CD4-positive, alpha-beta T cell (primary cell): ENCODE data around the gene TMEM26. TPM values are rescaled to one million over a fixed set of nuclear protein-coding genes. Genes with fewer than 3 reads are reported as not detected.

Experiments used
- ATAC-seq: fragments of 200-7000 bp; cut with Tn5 transposase; one replicate; pipeline ENCODE4 v1.10.0; 2022; ENCODE audit warnings: mild to moderate bottlenecking; ENCODE audit not compliant: poor library complexity
- CTCF ChIA-PET: fragments of 350-600 bp; sonication (Branson Sonifier 250); formaldehyde crosslinking; loops from one replicate; lab custom pipeline; 2021; ENCODE audit warnings: antibody characterized with exemption, inconsistent platforms; lab: Charles Lee
- POLR2A ChIA-PET: fragments of 350-600 bp; sonication (Branson Sonifier 250); formaldehyde crosslinking; loops from one replicate; lab custom pipeline; 2021; ENCODE audit warnings: antibody characterized with exemption, inconsistent platforms; lab: Charles Lee
- DNase-seq, 14 experiments: peaks; one replicate each; pipeline ENCODE4 v3.0.0-alpha.2; 2013 to 2020; ENCODE audit warnings: mixed read lengths in 2 of 14
- H3K27ac ChIP-seq, 2 donors: one replicate each; pipeline versions ENCODE4 v1.5.1 to v1.7.0; 2013; ENCODE audit warnings: low read length in 2 of 2, low read depth in 1 of 2, mild to moderate bottlenecking in 1 of 2
- H3K27me3 ChIP-seq, 2 experiments: 1 replicate in 1 of 2; 2 replicates in 1 of 2; pipeline versions ENCODE4 v1.6.1 to v1.7.0; 2013; ENCODE audit warnings: low read length in 2 of 2, control low read depth in 1 of 2, mild to moderate bottlenecking in 1 of 2, moderate library complexity in 1 of 2; ENCODE audit not compliant: insufficient read depth in 2 of 2, control insufficient read depth in 1 of 2
- H3K36me3 ChIP-seq: one replicate; pipeline ENCODE4 v1.6.1; 2013; ENCODE audit warnings: low read length, control low read depth; ENCODE audit not compliant: insufficient read depth
- H3K4me1 ChIP-seq: one replicate; pipeline ENCODE4 v1.6.1; 2013; ENCODE audit warnings: low read length, control low read depth; ENCODE audit not compliant: insufficient read depth
- H3K4me3 ChIP-seq: one replicate; pipeline ENCODE4 v1.5.1; 2013; ENCODE audit warnings: mild to moderate bottlenecking, low read length, moderate library complexity
- H3K9me3 ChIP-seq, 2 experiments: 1 replicate in 1 of 2; 2 replicates in 1 of 2; pipeline versions ENCODE4 v1.6.1 to v1.7.0; 2013; ENCODE audit warnings: low read length in 2 of 2, mild to moderate bottlenecking in 2 of 2, control low read depth in 1 of 2, moderate library complexity in 1 of 2; ENCODE audit not compliant: control insufficient read depth in 1 of 2, insufficient read depth in 1 of 2
- H3K27ac Mint-ChIP-seq: one replicate; pipeline ENCODE4 v1.8.0; 2020; ENCODE audit warnings: mixed read lengths
- H3K27me3 Mint-ChIP-seq: one replicate; pipeline ENCODE4 v1.8.0; 2021; ENCODE audit warnings: mixed read lengths
- H3K36me3 Mint-ChIP-seq: one replicate; pipeline ENCODE4 v1.8.0; 2021; ENCODE audit warnings: low read depth, mixed read lengths
- H3K4me1 Mint-ChIP-seq: one replicate; pipeline ENCODE4 v1.8.0; 2021; ENCODE audit warnings: low read depth, mixed read lengths
- H3K4me3 Mint-ChIP-seq: one replicate; pipeline ENCODE4 v1.8.0; 2020; ENCODE audit warnings: mild to moderate bottlenecking, mixed read lengths
- H3K9me3 Mint-ChIP-seq: one replicate; pipeline ENCODE4 v1.8.0; 2020; ENCODE audit warnings: mixed read lengths
- CTCF ChIP-seq: fragments of 200-600 bp; IDR thresholded peaks from one replicate; pipeline ENCODE4 v1.8.0; 2022; ENCODE audit warnings: antibody characterized with exemption, mild to moderate bottlenecking
- intact Hi-C, 2 experiments: fragments of 100-400 bp; cut with DNase I in 1 of 2; cut with micrococcal nuclease in 1 of 2; formaldehyde crosslinking; loops; one replicate each; pipeline versions ENCODE4 v1.15.1 to v1.9.0; 2023 to 2025; cut with DNase I, micrococcal nuclease
- total RNA-seq, 174 experiments: library from RNA in 2 of 174; stranded (reverse) in 2 of 174; gene quantifications; one replicate each; pipeline ENCODE4 v1.2.3 and lab custom pipeline; 2021 to 2026

TMEM26 gene
- total RNA-seq, 2 experiments from 2014 or later: not detected

- ChIA-PET POLR2A (no interaction called here), CTCF (no interaction called here)
- Histone ChIP-seq H3K9me3 (peaks cover 0 to 10% of the 10 kb centered on the region in 2 experiments), H3K27ac (no peak overlapping the region), H3K27me3 (peaks cover 12 to 19% of the 10 kb centered on the region in 2 experiments), H3K4me1 (peaks cover 11% of the 10 kb centered on the region), H3K4me3 (no peak overlapping the region), H3K36me3 (no peaks in the 10 kb centered on the region)
- Mint-ChIP-seq H3K27me3 (peaks cover 22% of the 10 kb centered on the region), H3K4me3 (no peak overlapping the region), H3K36me3 (no peaks in the 10 kb centered on the region), H3K27ac (no peak overlapping the region), H3K9me3 (no peaks in the 10 kb centered on the region), H3K4me1 (peaks cover 13% of the 10 kb centered on the region)
- TF ChIP-seq CTCF: no peak
- ATAC-seq (no peak), DNase-seq (no peak)
- intact Hi-C loops: no loop called here
These were observed 5.1 kb downstream of the TMEM26 start for GRCh38 chr10:61448091-61448490.

DNA sequence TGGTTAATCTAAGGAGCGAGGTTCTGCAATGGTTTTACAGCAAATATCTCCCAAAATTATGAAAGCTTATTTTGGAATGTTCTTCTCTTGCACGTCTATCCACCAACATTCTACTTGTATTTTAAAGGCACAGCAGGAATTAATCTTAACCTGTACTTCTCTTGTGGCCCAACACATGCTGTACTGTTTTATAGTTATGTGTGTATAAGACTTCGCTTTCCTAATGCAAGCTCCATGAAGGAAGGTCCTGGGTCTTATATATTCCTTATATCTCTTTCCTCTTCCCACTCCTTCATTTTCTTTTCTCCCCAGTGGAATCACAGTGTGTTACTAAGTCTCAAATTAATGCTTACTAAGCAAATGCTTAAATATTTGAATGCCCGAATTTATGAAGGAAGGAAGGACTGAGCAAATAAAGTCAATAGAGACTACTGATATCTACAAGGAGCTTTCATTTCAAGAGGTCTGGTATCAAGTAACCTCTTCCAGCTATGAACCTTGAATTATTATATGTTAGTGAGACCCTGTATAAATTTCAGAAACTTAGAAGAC, 14.0 kb downstream of the TMEM26 start:
- Histone ChIP-seq H3K36me3 (no peaks in the 10 kb centered on the region), H3K27me3 (no peaks in the 10 kb centered on the region), H3K4me3 (no peak overlapping the region), H3K27ac (no peak overlapping the region), H3K4me1 (no peaks in the 10 kb centered on the region), H3K9me3 (no peaks in the 10 kb centered on the region)
- no peak for TF ChIP-seq CTCF
- Mint-ChIP-seq H3K36me3 (no peaks in the 10 kb centered on the region), H3K4me3 (no peak overlapping the region), H3K4me1 (peaks cover 19% of the 10 kb centered on the region), H3K9me3 (no peaks in the 10 kb centered on the region), H3K27ac (no peak overlapping the region), H3K27me3 (no peaks in the 10 kb centered on the region)
- no peak for ATAC-seq
- intact Hi-C loops: no loop called here
- DNase-seq: no peak
- ChIA-PET CTCF (no interaction called here), POLR2A (no interaction called here)

GRCh38 chr10:61438141-61438988, 14.8 kb downstream of the TMEM26 start:
- DNase-seq (peak in 1 of 14 experiments; percentile 31), ATAC-seq (no peak)
- H3K4me3 Mint-ChIP-seq: no peak overlapping the region
- no peaks in the 10 kb centered on the region for H3K27me3 Mint-ChIP-seq
- no peak overlapping the region for H3K27ac Mint-ChIP-seq
- no peaks in the 10 kb centered on the region for H3K9me3 ChIP-seq
- no peaks in the 10 kb centered on the region for H3K9me3 Mint-ChIP-seq
- no peak overlapping the region for H3K27ac ChIP-seq
- no peaks in the 10 kb centered on the region for H3K27me3 ChIP-seq
- intact Hi-C loops: no loop called here
- no peaks in the 10 kb centered on the region for H3K36me3 Mint-ChIP-seq
- no peak overlapping the region for H3K4me3 ChIP-seq
- ChIA-PET POLR2A (no interaction called here), CTCF (no interaction called here)
- TF ChIP-seq CTCF: no peak
- no peaks in the 10 kb centered on the region for H3K4me1 ChIP-seq
- peaks cover 19% of the 10 kb centered on the region for H3K4me1 Mint-ChIP-seq
- H3K36me3 ChIP-seq: no peaks in the 10 kb centered on the region
